HL-60/S4 treated with retinoic acid at 250 ng/mL for 4 days and 3 days (cell line): ENCODE results near the gene RAG2.

ENCODE experiments used
- in situ Hi-C: fragments of 300-500 bp; cut with MboI; formaldehyde crosslinking; loops from 2 replicates; pipeline ENCODE4 v1.7.0; 2022; ENCODE audit warnings: low sequenced_read_pairs

Gene RAG2

GRCh38 chr11:36601155-36601554, 3.1 kb upstream of the RAG2 start:
- in situ Hi-C loops = no loop called here

GRCh38 chr11:36600180-36600579, 2.1 kb upstream of the RAG2 start:
- in situ Hi-C loops = no loop called here

- in situ Hi-C loops = no loop called here
Measured at GRCh38 chr11:36596880-36597279, 1.2 kb downstream of the RAG2 start.

GRCh38 chr11:36594316-36594989, 3.6 kb downstream of the RAG2 start, which contains the start of gene IFTAP:
TSS of gene IFTAP (plus strand) at chr11:36594502. CDS start at chr11:36610104, 15,602 bp downstream.
- in situ Hi-C loops = no loop called here

GRCh38 chr11:36591433-36591832, 6.6 kb downstream of the RAG2 start:
- in situ Hi-C loops = no loop called here

GRCh38 chr11:36590513-36590912, 7.5 kb downstream of the RAG2 start:
- in situ Hi-C loops = no loop called here

GRCh38 chr11:36588099-36588498, 9.9 kb downstream of the RAG2 start:
- in situ Hi-C loops = no loop called here

GRCh38 chr11:36586543-36586942, 11.5 kb downstream of the RAG2 start:
- in situ Hi-C loops = no loop called here

- in situ Hi-C loops = no loop called here
Measured at GRCh38 chr11:36583667-36584066, 14.4 kb downstream of the RAG2 start.

- in situ Hi-C loops = no loop called here
Measured at GRCh38 chr11:36581536-36581935, 16.5 kb downstream of the RAG2 start.

- in situ Hi-C loops = no loop called here
Measured at GRCh38 chr11:36578458-36578857, 19.6 kb downstream of the RAG2 start.

- in situ Hi-C loops = no loop called here
Measured at GRCh38 chr11:36577859-36578258, 20.2 kb downstream of the RAG2 start.

GRCh38 chr11:36577373-36577772, 20.7 kb downstream of the RAG2 start:
- in situ Hi-C loops = no loop called here

GRCh38 chr11:36574486-36574885, 23.6 kb downstream of the RAG2 start:
- in situ Hi-C loops = no loop called here

GRCh38 chr11:36569095-36569494, 28.9 kb downstream of the RAG2 start:
- in situ Hi-C loops = no loop called here

GRCh38 chr11:36567694-36568093, 30.3 kb downstream of the RAG2 start, which contains the start of gene RAG1:
TSS of gene RAG1 (plus strand) at chr11:36568007. CDS start at chr11:36573305, 5,298 bp downstream.
- in situ Hi-C loops = no loop called here

GRCh38 chr11:36566407-36567053, 31.5 kb downstream of the RAG2 start:
- in situ Hi-C loops = no loop called here

GRCh38 chr11:36565031-36565610, 32.9 kb downstream of the RAG2 start:
- in situ Hi-C loops = no loop called here

GRCh38 chr11:36564376-36565030, 33.5 kb downstream of the RAG2 start:
- in situ Hi-C loops = no loop called here

- in situ Hi-C loops = no loop called here
Measured at GRCh38 chr11:36558571-36559413, 39.2 kb downstream of the RAG2 start.

GRCh38 chr11:36557991-36558390, 40.0 kb downstream of the RAG2 start:
- in situ Hi-C loops = no loop called here
